ENCODE measurements around the gene ZBTB46. TPM values are rescaled to one million over a fixed set of nuclear protein-coding genes. Genes with fewer than 3 reads are reported as not detected.

Gene ZBTB46
- total and polyA plus RNA-seq, 7 donors = 0.23 to 5.3 (median 3.6) TPM

- H3K9me3 ChIP-seq = no peaks in the 10 kb centered on the region
- WGBS, 2 donors = 91 to 92% methylated on average over 11 of the region's 11 CpGs
- H3K4me1 ChIP-seq = peaks cover 0 to 33% (median 27%) of the 10 kb centered on the region in 4 donors
- H3K27ac ChIP-seq = no peak overlapping the region
- TF ChIP-seq CTCF (IDR thresholded peaks at IDR 0.05) (no peak), POLR2AphosphoS5 (IDR thresholded peaks at IDR 0.05) (no peak), POLR2A (IDR thresholded peaks at IDR 0.05) (no peak), EP300 (IDR thresholded peaks at IDR 0.05) (no peak)
- intact Hi-C loops (cut with DNase I) = no loop called here
- H3K36me3 ChIP-seq = peaks cover 0 to 47% (median 12%) of the 10 kb centered on the region in 4 donors
- H3K27me3 ChIP-seq = no peaks in the 10 kb centered on the region
- no peak overlapping the region for H3K4me3 ChIP-seq
- DNase-seq = peak; percentile 57
Measured at GRCh38 chr20:63703976-63704748, 126.9 kb downstream of the ZBTB46 start.

- Histone ChIP-seq H3K27me3 (no peaks in the 10 kb centered on the region), H3K9me3 (no peaks in the 10 kb centered on the region), H3K4me3 (no peak overlapping the region), H3K27ac (no peak overlapping the region), H3K4me1 (peaks cover 0 to 33% (median 27%) of the 10 kb centered on the region in 4 donors), H3K36me3 (peaks cover 0 to 44% (median 11%) of the 10 kb centered on the region in 4 donors)
- 90 to 95% methylated on average over 15 of the region's 15 CpGs for WGBS, 2 donors
- TF ChIP-seq POLR2A (IDR thresholded peaks at IDR 0.05) (no peak), EP300 (IDR thresholded peaks at IDR 0.05) (no peak), CTCF (IDR thresholded peaks at IDR 0.05) (no peak), POLR2AphosphoS5 (IDR thresholded peaks at IDR 0.05) (no peak)
- intact Hi-C loops (cut with DNase I) = no loop called here
- DNase-seq = peak; percentile 65
Measured at GRCh38 chr20:63703471-63703975, 127.5 kb downstream of the ZBTB46 start.

GRCh38 chr20:63702751-63703470, 128.2 kb downstream of the ZBTB46 start:
- DNase-seq = peak; percentile 57
- 80 to 90% methylated on average over 13 of the region's 13 CpGs for WGBS, 2 donors

More at GRCh38 chr20:63702751-63703470, 128.2 kb downstream of the ZBTB46 start:
- no peak overlapping the region for H3K4me3 ChIP-seq
- H3K27ac ChIP-seq = no peak overlapping the region
- H3K9me3 ChIP-seq = no peaks in the 10 kb centered on the region
- intact Hi-C loops (cut with DNase I) = no loop called here
- H3K36me3 ChIP-seq = peaks cover 0 to 44% (median 11%) of the 10 kb centered on the region in 4 donors
- TF ChIP-seq EP300 (IDR thresholded peaks at IDR 0.05) (no peak), POLR2A (IDR thresholded peaks at IDR 0.05) (no peak), CTCF (IDR thresholded peaks at IDR 0.05) (no peak), POLR2AphosphoS5 (IDR thresholded peaks at IDR 0.05) (no peak)
- H3K27me3 ChIP-seq = no peaks in the 10 kb centered on the region
- peaks cover 0 to 36% (median 30%) of the 10 kb centered on the region in 4 donors for H3K4me1 ChIP-seq

All from sigmoid colon (tissue), 7 donors.